NCI-H2081 (cell line): ENCODE measurements around the gene NKAIN1.
A peak's percentile ranks its signal among the peaks of the same experiment; 100 is the strongest.
"Not testable (repeated sequence)": the region's sequence is repeated elsewhere in the genome, so short reads cannot be mapped to it uniquely, and the experiment has no call there.

Source experiments
- DNase-seq, 2 experiments: peaks; one replicate each; lab custom pipeline; 2025; lab: John Stamatoyannopoulos, UW

NKAIN1 gene

DNA sequence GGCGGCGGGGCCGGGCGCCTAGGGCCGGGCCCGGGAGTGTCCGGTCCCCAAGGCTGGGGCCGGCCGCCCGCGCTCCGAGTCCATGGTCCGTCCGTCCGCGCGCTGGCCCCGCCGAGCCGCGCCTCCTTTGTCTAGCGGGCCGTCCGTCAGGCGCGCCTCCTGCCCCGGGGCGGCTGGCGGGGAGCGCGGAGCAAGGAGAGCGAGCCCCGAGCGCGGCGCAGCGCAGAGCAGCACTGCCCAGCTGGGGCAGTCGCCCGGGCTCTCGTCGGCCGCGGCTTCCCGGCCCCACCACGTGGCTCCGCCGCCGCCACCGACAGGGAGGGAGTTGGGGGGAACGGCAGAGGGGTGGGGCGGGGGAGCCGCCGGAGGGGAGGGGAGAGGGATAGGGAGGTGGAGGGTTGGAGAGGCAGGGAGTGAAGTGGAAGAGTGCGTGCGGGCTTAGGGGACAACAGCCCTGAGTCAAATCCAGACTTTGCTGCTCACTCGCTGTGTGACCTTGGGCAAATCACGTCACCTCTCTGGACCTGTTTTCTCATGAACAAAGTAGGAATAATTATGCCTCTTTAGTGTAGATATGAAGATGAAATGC is at the start of gene NKAIN1:
TSS of gene NKAIN1 (minus strand) at position 235 of the 589 bp plus-strand sequence. CDS start 340 bp downstream, outside the sequence.
- peak; percentile 35 to 48 for DNase-seq

DNA sequence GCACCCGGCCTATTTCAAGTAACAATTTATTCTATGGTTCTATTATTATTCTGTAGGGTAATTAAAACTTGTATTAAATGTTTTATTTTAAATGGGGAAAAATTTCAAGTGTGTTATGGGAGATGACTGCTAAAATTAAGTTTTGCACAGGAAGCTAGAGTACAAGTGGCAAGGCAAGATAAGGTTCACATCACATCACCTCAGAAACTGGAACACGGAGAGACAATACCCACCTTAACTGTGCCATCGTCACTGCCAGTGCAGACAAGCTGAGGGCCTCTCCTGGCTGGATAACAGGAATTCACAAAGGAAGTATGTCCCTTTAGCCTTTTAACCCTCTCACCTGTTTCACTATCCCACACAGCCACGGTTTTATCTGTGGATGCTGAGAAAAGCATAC is 49.3 kb upstream of the NKAIN1 start:
- no peak for DNase-seq

DNA sequence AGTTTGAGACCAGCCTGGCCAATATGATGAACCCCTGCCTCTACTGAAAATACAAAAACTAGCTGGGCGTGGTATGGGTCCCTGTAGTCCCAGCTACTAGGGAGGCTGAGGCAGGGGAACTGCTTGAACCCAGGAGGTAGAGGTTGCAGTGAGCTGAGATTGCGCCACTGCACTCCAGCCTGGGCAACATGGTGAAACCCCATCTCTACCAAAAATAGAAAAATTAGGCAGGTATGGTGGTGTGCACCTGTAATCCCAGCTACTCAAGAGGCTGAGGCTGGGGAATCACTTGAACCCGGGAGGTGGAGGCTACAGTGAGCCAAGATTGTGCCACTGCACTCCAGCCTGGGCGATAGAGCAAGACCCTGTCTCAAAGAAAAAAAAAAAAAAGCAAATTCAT is 48.1 kb upstream of the NKAIN1 start:
- DNase-seq = not testable (repeated sequence)

DNA sequence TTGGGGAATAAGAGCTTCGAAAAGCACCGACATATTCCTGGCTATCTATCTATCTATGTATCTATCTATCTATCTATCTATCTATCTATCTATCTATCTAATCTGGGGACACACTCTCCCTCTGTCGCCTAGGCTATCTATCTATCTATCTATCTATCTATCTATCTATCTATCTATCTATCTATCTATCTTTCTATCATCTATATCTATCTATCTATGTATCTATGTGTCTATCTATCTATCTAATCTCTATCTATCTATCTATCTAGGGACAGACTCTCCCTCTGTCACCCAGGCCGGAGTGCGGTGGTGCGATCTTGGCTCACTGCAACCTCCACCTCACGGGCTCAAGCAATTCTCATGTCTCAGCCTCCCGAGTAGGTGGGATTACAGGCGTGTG is 42.7 kb upstream of the NKAIN1 start:
- DNase-seq = not testable (repeated sequence)

DNA sequence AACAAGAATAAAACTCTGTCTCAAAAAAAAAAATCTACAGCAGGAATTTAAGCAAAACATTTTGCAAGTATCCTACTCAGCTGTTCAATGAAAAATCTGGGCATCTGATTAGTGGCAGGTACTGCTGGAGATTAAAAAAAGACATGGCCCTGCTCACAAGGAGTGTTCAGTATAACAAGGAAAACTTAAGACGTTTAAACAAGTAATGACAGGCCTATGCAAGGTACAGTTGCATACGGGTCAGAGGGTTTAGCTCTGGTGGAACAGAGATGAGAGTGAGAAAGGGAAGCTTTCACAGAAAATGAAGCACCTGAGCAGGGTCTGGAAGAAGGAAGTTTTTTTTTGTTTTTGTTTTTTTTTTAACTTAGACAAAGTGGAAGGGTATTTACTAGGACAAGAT is 33.9 kb upstream of the NKAIN1 start:
- DNase-seq = no peak

DNA sequence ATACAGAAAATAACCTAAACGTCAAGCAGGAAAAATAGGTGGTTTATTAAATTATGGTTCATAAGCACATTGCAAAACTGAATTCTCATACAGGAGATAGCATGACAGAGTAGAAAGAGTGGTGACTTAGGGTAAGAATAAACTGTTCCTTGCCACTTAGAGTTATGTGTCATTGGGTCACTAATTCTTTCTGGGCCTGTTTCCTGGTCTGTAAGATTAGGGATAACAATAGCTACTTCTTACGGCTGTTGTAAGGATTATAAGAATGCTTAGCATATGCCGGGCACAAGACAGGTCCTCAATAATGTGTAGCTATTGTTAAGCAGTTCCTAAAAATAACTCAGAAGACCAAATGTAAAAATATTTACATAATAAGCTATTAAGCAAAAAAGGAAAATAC is 32.7 kb upstream of the NKAIN1 start:
- DNase-seq = no peak

DNA sequence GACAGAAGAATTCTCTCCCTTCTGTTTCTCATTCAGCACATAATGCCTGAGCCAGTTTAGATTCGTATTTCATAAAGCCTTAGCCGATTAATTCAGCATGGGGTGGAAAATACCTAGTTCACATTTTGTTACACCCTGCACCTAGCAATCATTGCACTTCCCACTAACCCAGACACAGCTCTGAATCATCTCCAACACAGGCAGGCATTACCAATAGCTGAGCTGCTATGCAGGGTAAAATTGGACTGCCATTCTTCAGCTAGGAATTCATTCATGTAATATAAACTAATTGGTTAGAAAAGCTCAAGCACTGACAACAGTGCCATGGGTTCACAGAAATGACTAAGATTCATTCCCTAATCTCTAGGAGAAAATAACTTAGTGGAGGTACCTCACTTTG is 26.9 kb upstream of the NKAIN1 start:
- no peak for DNase-seq

DNA sequence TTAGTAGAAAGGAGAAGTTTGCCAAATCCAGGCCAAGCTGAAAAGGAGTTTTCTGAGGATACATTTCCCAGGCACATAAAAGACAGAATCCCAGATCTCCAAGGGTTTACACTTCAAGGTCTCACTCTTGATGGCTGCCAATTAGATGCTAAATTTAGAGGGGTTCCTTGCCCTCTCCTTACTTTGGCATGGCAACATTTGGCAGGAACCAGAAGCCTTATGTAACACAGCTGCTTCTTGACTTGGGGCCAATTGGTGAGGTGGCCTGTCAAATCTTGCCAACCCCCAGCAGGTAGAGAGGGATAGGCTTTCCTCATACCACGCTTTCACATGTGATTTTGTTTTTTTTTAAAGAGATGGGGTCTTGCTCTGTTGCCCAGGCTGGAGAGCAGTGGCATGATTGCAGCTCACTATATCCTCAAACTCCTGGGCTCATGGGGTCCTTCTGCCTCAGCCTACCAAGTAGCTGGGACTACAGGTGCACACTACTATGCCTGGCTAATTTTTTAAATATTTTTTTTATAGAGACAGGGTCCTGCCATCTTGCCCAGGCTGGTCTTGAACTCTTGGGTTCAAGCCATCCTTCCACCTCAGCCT is 25.2 kb upstream of the NKAIN1 start:
- DNase-seq = no peak

DNA sequence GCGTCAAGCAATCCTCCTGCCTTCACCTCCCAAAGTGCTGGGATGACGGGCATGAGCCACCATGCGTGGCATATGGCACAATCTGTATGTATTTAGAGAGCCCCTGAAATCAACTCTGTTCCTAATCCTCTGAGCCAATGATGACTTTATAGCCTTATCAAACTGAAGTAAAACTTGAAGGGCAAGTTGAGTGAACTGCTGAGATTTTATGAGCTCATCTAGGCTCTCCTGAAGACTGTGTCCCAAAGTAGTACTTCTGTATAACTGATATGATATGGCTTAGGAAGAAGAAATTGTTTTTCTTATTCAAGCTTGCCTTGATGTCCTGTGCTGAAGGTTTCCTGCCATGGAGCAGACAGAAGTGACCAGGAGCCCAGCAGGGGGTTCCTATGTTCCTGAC is 23.7 kb upstream of the NKAIN1 start:
- no peak for DNase-seq

DNA sequence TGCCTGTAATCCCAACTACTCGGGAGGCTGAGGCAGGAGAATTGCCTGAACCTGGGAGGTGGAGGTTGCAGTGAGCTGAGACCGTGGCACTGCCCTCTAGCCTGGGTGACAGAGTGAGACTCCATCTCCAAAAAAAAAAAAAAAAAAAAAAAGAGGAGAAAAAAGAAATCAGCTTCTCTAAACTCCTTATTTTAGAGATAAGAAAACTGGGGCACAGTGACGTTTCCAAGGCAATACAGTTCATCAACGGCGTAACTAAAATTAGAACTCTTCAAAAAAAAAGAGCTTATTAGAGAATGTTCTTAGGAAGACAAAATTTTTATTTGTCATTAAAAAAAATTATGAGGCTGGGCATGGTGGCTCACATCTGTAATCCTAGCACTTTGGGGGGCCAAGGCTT is 22.7 kb upstream of the NKAIN1 start:
- DNase-seq = not testable (repeated sequence)

DNA sequence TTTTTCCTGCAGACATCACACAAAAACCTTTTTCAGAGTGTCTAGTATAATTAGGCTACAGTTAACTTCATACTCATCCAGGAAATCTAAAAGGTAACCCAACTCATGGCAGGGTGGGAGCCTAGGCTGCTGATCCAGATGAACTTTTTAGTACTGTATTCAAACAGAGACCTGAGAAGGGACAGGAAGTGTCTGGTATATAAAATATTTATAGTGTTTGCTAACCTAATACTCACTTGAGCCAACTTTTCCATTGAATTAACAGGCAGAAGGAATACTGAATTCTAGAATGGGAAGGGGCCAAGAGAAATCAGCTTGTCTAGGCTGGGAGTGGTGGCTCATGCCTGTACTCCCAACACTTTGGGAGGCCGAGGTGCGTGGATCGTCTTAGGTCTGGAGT is 22.2 kb upstream of the NKAIN1 start:
- DNase-seq = no peak

DNA sequence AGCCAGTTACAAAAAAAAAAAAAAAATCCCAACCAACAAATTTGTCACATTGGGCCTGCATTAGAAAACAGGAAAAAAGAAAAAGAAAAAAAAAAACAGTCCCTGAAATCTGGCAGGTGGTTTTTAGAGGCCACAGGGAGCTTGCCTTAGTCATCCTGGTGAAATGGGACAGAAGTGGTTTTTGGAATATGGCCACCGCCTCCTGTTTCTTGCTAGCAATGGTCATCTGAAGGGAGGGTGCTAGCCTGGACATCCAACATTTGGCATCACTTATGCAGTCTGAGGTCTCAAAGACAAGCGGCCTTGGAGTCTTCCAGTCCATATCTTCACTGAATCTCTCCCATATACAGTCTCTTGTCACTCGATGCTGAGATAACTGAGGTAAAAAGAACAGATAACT is 20.1 kb upstream of the NKAIN1 start:
- DNase-seq = no peak

DNA sequence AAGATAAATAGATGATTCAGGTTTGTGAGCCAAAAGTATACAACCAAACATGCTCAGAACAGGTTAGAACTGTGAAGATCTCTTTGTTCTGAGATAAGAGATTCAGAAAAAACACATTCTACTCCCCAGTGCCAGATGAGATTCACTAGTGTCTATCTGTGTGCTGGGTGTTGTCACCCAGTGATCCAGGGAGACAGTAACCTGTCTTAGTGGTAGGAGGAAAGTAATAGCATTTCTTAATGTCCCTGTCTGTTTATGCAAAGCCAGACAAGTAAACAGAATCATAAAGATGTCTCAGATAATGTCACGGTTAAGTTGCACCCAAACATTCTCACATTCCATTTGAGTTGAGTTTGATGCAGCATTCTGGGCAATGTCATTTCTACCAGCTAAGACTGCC is 18.9 kb upstream of the NKAIN1 start:
- DNase-seq = no peak

DNA sequence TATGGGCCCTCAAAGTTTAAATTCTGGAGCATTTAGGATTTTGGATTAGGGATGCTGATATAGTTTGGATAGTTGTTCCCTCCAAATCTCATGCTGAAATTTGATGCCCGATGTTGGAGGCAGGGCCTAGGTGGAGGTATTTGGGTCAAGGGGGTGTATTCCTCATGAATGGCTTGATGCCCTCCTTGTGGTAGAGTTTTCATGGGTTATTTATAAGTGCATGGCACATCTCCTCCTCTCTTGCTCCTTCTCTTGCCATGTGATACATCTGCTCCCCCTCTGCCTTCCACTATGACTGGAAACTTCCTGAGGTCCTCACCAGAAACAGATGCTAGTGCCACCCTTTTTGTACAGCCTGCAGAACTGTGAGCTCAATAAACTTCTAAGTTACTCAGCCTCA is 17.5 kb upstream of the NKAIN1 start:
- no peak for DNase-seq

DNA sequence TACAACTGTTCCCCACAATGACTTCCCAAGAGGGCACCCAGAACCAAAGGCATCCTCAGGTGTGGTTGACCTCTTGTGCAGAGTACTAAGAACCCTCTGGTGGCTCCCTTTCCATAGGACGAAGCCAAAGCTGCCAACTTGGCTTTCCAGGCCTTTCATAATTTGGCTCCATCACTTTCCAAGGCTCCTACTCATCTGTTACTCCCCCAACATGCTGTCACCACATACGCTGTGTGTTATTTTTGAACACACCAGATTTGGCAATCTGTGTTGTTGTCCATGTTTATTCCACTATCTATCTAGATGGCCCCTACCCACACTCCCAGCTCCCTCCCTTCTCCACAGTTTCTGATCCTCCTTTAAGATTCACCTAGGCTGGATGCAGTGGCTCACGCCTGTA is 10.2 kb upstream of the NKAIN1 start:
- DNase-seq = no peak

DNA sequence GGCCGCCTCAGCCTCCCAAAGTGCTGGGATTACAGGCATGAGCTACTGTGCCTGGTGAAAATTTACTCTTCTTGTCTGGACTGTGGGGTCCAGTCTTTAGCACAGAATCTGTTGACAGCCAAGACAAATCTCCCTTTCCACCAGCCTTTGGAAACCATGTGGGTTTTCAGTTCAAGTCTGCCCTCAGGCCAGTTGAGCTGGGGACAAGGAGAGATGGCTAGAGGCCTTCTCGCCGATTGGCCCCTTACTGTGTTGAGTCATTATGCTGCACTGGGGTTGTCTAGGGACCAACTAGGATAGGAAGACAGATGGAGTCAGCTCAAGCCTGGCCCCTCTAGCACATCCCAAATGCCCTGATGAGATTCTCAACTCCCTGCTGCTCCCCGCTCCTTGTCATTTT is 8.6 kb upstream of the NKAIN1 start:
- no peak for DNase-seq

DNA sequence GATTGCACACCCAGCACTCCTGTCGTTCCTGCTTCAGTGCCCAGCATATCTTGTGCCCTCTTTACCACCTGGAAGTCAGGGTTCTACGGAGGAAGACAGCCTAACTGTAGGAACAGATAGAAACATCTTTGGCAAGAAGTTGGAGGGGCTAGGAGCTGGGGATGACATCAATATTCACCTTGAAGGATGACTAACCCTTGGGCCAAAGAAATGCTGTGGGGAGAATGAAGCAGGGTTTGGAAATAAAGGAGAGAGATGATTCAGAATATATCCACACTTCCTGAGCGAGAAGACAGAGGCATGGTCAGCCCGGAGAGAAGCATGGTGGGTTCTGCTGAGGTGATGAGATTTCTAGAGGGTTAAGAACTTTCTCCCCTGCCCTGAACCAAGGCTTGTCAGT is 4.6 kb upstream of the NKAIN1 start:
- no peak for DNase-seq

DNA sequence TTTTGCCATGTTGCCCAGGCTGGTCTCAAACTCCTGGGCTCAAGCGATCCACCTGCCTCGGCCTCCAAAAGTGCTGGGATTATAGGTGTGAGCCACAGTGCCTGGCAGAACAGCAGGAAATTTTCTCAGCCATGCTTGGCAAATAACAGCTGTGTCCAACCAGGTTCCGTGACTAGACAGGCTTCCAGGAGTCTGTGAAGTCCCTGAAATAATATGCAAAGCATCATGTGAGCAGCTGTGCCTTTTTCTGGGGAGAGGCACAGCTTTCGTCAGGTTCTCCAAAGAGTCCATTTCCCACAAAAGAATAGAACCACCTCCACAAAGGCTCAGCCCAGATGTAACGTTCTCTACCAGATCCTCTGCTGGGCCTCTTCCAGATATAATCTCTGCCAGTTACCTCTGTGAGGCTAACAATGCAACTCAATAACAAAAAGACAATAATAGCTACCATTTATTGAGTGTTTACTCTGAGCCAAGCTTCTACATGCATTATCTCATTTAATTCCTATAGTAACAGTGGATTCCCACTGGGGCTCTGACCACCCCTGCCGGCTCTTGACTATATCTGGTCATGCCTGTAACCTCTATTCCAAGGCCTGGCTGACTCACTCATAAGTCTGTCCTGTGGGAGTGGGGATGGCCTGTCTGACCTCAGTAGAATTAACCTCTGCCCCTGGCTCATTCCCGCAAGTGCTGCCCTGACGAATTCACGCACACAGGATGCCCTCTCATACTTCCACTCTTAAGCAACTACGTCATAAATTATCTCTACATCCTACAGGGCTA is 4.0 kb upstream of the NKAIN1 start:
- peak; percentile 19 to 71 for DNase-seq

DNA sequence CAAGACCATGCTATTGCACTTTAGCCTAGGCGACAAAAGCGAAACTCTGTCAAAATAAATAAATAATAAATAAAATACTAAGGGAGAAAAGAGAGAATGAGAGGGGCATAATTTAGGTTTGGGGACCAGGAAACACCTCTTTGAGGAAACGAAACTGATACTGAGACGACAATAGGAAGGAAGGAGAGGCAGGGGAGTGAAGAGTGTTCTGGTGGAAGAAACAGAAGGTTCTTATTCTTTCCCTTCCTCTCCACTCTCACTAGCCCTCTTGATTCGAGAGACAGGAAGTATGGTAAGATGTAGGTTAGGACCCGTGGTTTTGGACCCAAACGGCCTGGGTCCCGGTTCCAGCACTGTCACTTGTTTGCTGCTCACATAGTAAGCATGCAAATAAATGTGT is 1.6 kb upstream of the NKAIN1 start:
- no peak for DNase-seq

DNA sequence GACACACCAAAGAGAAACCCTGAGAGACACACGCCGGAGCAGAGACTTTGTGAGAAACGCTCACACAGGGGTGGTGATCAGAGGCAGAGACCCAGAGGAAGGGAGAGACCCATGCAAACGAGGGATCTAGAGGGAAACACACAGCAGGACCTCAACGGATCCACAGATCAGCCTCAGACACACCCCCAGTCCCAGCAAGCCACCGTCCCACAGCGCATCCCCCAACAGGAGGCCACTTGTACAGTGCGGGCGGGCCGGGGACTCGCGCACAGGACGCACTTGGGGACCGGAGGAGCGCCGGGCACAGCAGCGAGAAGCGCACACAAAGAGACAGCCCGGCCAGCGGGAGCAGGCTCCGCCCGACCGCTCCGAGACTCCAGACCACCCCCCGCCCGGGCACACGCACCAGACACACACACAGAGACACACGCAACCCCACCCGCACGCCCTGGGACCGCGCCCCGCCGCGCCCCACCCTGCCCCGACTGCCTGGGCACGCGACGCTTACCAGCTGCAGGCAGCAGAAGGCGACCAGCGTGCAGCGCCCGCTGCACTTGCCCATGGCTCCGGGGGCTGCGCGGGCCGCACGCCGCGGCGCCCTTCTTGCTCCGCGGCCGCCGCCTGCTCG is 587 bp downstream of the NKAIN1 start:
- DNase-seq = peak; percentile 35 to 59

DNA sequence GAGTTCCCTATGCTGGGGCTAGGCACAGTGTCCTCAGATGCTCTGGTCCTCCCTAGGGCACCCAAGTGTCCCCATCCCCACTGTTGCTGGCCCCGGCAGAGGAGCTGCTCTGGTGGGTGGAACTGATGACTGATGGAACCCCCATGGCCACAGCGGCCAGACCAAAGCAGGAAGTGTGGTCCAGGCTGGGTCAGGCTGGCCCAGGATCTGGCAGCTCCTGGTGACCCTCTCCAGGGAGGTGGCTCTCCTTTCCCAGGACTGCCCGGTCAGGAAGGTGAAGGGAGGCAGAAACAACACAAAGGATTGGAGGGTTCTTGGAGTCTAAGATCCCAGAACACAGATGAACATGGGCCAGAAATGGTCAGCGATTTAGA is 1.1 kb downstream of the NKAIN1 start:
- DNase-seq = no peak

DNA sequence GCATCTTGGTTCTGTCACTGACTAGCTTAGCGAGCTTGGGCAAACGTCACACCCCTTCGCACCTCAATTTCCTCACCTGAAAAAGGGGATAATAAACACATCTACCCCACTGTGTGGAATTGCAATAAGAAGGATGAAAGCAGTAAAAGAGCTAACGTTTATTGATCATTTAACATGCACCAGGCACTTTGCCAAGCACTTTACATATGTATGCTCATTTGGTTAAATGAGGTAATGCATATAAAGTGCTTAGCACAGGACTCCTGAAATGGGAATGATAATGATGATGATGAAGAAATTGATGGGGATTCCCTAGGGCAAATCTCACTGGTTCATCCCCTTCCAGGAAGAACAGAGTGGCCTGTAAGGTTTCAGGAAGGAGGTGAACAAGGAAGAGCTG is 4.8 kb downstream of the NKAIN1 start:
- DNase-seq = no peak

DNA sequence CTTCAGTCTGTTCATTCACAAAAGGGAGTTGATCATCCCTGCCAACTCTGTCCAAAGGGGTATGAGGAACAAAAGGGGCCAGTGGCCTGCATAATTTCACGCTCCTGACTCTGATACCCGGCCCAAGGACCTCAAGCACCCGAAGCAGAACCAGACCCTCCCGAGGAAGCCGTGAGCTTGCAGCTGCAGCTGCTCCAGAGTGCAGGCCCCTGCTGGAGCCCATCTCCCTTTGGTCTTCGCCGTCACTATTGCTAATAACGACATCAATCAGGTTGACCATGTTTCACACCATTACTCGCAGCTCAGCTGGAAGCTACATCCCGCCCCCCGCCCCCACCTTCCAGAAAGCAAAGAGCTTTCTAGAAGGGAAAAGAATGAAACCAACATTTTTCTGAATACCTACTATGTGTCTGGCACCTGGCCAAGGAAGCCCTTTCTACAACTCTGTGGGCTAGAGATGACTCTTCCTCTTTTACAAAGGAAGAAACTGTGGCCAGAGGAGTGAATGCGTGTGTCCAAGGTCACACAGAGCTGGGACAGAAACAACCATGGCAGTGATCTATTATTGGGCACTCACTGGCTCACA is 5.5 kb downstream of the NKAIN1 start:
- no peak for DNase-seq
